Heart left ventricle (tissue), 16 donors: ENCODE measurements around the gene DNM3. TPM values are rescaled to one million over a fixed set of nuclear protein-coding genes. Genes with fewer than 3 reads are reported as not detected.

ENCODE experiments used
- ATAC-seq, 4 donors: fragments of 200-7000 bp; cut with Tn5 transposase; one replicate each; pipeline ENCODE4 v1.9.1; 2020 to 2022; ENCODE audit warnings: moderate library complexity in 4 of 4, mild to moderate bottlenecking in 3 of 4, moderate number of reproducible peaks in 1 of 4
- DNase-seq, 5 donors: peaks; one replicate each; pipeline ENCODE4 v3.0.0-alpha.2; 2020
- H3K27ac ChIP-seq, 12 donors: fragments of 200-600 bp; sonication (generic) in 4 of 12; one replicate each; pipeline versions ENCODE4 v1.5.0 to v1.8.0; 2016 to 2022; ENCODE audit warnings: mild to moderate bottlenecking in 2 of 12
- H3K27me3 ChIP-seq, 9 donors: fragments of 200-600 bp; sonication (generic) in 2 of 9; one replicate each; pipeline versions ENCODE4 v1.5.1 to v1.8.0; 2016 to 2022; ENCODE audit warnings: mild to moderate bottlenecking in 3 of 9
- H3K36me3 ChIP-seq, 9 donors: fragments of 200-600 bp; sonication (generic) in 2 of 9; one replicate each; pipeline versions ENCODE4 v1.5.0 to v1.8.0; 2018 to 2022; ENCODE audit warnings: mild to moderate bottlenecking in 2 of 9
- H3K4me1 ChIP-seq, 12 donors: fragments of 200-600 bp; sonication (generic) in 4 of 12; one replicate each; pipeline versions ENCODE4 v1.5.0 to v1.8.0; 2016 to 2022; ENCODE audit warnings: mild to moderate bottlenecking in 3 of 12
- H3K4me3 ChIP-seq, 12 donors: fragments of 200-600 bp; sonication (generic) in 4 of 12; one replicate each; pipeline versions ENCODE4 v1.5.0 to v1.8.0; 2017 to 2022; ENCODE audit warnings: mild to moderate bottlenecking in 9 of 12, moderate library complexity in 4 of 12
- H3K9me3 ChIP-seq, 12 donors: fragments of 200-600 bp; sonication (generic) in 4 of 12; one replicate each; pipeline versions ENCODE4 v1.5.0 to v1.8.0; 2016 to 2022; ENCODE audit warnings: mild to moderate bottlenecking in 1 of 12
- CTCF ChIP-seq, 12 donors: fragments of 200-600 bp; sonication (generic) in 4 of 12; IDR thresholded peaks; one replicate each; pipeline versions ENCODE4 v1.5.0 to v1.8.0; 2018 to 2022; ENCODE audit warnings: antibody characterized with exemption in 12 of 12, mild to moderate bottlenecking in 5 of 12
- POLR2A ChIP-seq, 2 donors: fragments of 450-650 bp; IDR thresholded peaks; one replicate each; pipeline ENCODE4 v1.6.1; 2017; ENCODE audit warnings: antibody characterized with exemption in 2 of 2, mild to moderate bottlenecking in 2 of 2, moderate library complexity in 2 of 2
- WGBS, 4 donors: extraction: QIAGEN DNeasy Blood & Tissue Kit in 2 of 4; methylation state at CpG; one replicate each; pipeline versions ENCODE4 v1.1.5 to v1.1.7; 2013 to 2018; 5-methylcytosine and 5-hydroxymethylcytosine counted together
- intact Hi-C, 10 donors: fragments of 100-400 bp; cut with DNase I; formaldehyde crosslinking; loops; one replicate each; pipeline versions ENCODE4 v1.11.1 to v1.14.2; 2022
- polyA plus RNA-seq, 2 donors: library from polyadenylated mRNA; stranded (reverse); fragments of 200-250 nt; gene quantifications; one replicate each; pipeline ENCODE4 v1.2.3, GENCODE V29; 2013
- total RNA-seq, 9 donors: library from RNA; depleted of rRNA in 2 of 9; stranded (reverse); fragments of >200 nt in 2 of 9; fragmentation: NEBNext Ultra II Directional in 3 of 9; extraction: Animal tissue kit (Norgen Biotek cat#: 25700) in 3 of 9; gene quantifications; one replicate each; pipeline versions ENCODE4 v1.1.0 to v1.2.4, GENCODE V29; 2016 to 2023
- donor health status: ischemic (EF 13 %, LVEDD 7.1; RV severe dilation, severe dysfunction).
- donor health status: healthy with polysubstance abuse.
- donor health status: DM: no; HTN: yes; CAD: no.
- donor health status: DM: no; HTN: no; CAD: no.
- donor health status: ischemic (EF 25% LVEDD 6.9; RV normal size, moderate dysfunction).
- donor health status: ischemic (EF 25% LVEDD 5.7; RV mildly dilated, moderate dysfunction).
- donor health status: healthy.
- donor health status: DM: yes; HTN: yes; CAD: no.
- donor health status: ischemic (EF 35%, LVEDD 5.7; RV mildly dilated, moderate dysfunction).
- donor health status: nonischemic (EF 11% LVEDD 7.7; RV severe dilation, severe dysfunction).
- donor health status: DM: yes; HTN: yes; CAD: no.
- donor health status: PGD.
- donor health status: ischemic (EF 29% LVEDD 5.4; RV normal size, mild dysfunction).
- donor health status: nonischemic (EF 23%, LVEDD 6.1; RV moderate dilation, normal function).

The DNM3 gene
- total and polyA plus RNA-seq, 11 donors, result 0.44 to 3.9 (median 1.9) TPM

- Histone ChIP-seq H3K27me3 (no peaks in the 10 kb centered on the region), H3K4me3 (no peak overlapping the region), H3K4me1 (peaks cover 0 to 3% (median 0%) of the 10 kb centered on the region in 12 donors), H3K9me3 (no peaks in the 10 kb centered on the region), H3K27ac (no peak overlapping the region), H3K36me3 (no peaks in the 10 kb centered on the region)
- intact Hi-C loops, result no loop called here
- DNase-seq (no peak), ATAC-seq (no peak)
- WGBS, 4 donors, result 48 to 55% (median 49%) methylated on average over 2 of the region's 2 CpGs
- TF ChIP-seq POLR2A (IDR thresholded peaks at IDR 0.05) (no peak), CTCF (IDR thresholded peaks at IDR 0.05) (no peak)
Measured at GRCh38 chr1:172276120-172276818, 435.0 kb downstream of the DNM3 start.

GRCh38 chr1:172277275-172277674 is 436.0 kb downstream of the DNM3 start:
- WGBS, 4 donors, result 83 to 92% (median 87%) methylated on average over 1 of the region's 1 CpG
- Histone ChIP-seq H3K27ac (no peak overlapping the region), H3K9me3 (no peaks in the 10 kb centered on the region), H3K27me3 (no peaks in the 10 kb centered on the region), H3K4me3 (no peak overlapping the region), H3K4me1 (peaks cover 0 to 3% (median 0%) of the 10 kb centered on the region in 12 donors), H3K36me3 (no peaks in the 10 kb centered on the region)
- intact Hi-C loops, result no loop called here
- ATAC-seq (no peak), DNase-seq (no peak)
- TF ChIP-seq POLR2A (IDR thresholded peaks at IDR 0.05) (no peak), CTCF (IDR thresholded peaks at IDR 0.05) (no peak)

- DNase-seq (no peak), ATAC-seq (no peak)
- intact Hi-C loops, result no loop called here
- H3K27me3 ChIP-seq, result no peaks in the 10 kb centered on the region
- H3K36me3 ChIP-seq, result no peaks in the 10 kb centered on the region
- H3K4me1 ChIP-seq, result peaks cover 0 to 3% (median 0%) of the 10 kb centered on the region in 12 donors
- no peaks in the 10 kb centered on the region for H3K9me3 ChIP-seq
- 95 to 100% (median 100%) methylated on average over 1 of the region's 1 CpG for WGBS, 4 donors
- H3K4me3 ChIP-seq, result no peak overlapping the region
- H3K27ac ChIP-seq, result no peak overlapping the region
- TF ChIP-seq POLR2A (IDR thresholded peaks at IDR 0.05) (no peak), CTCF (IDR thresholded peaks at IDR 0.05) (no peak)
Measured at GRCh38 chr1:172277989-172278388, 436.7 kb downstream of the DNM3 start.

GRCh38 chr1:172278478-172278877 is 437.2 kb downstream of the DNM3 start:
- intact Hi-C loops, result no loop called here
- ATAC-seq, result no peak

More at GRCh38 chr1:172278478-172278877, 437.2 kb downstream of the DNM3 start:
- WGBS, 4 donors, result 81 to 91% (median 86%) methylated on average over 1 of the region's 1 CpG
- H3K9me3 ChIP-seq, result no peaks in the 10 kb centered on the region
- H3K36me3 ChIP-seq, result no peaks in the 10 kb centered on the region
- no peaks in the 10 kb centered on the region for H3K27me3 ChIP-seq
- no peak overlapping the region for H3K27ac ChIP-seq
- no peak for DNase-seq
- TF ChIP-seq POLR2A (IDR thresholded peaks at IDR 0.05) (no peak), CTCF (IDR thresholded peaks at IDR 0.05) (no peak)
- no peak overlapping the region for H3K4me3 ChIP-seq
- H3K4me1 ChIP-seq, result peaks cover 0 to 3% (median 0%) of the 10 kb centered on the region in 12 donors
